OCI-LY3 (cell line): ENCODE results near the gene TUBB2A.

Source experiments
- H2AFZ ChIP-seq: fragments of 200-600, 300-600 bp; shearing (Covaris generic); 2 replicates; pipeline ENCODE4 v1.6.0; 2014; ENCODE audit warnings: antibody characterized with exemption, low read depth, low read length
- H3K27ac ChIP-seq: fragments of 200-600, 300-600 bp; sonication (generic); 2 replicates; pipeline ENCODE4 v1.5.1; 2014; ENCODE audit warnings: mild to moderate bottlenecking, low read length, moderate library complexity, mixed read lengths
- H3K27me3 ChIP-seq: fragments of 200-600, 300-600 bp; sonication (generic); 2 replicates; pipeline ENCODE4 v1.6.1; 2014; ENCODE audit warnings: low read depth, low read length, mixed read lengths
- H3K36me3 ChIP-seq: fragments of 200-600, 300-600 bp; sonication (generic); replicated peaks from 2 replicates; pipeline ENCODE3; 2014; ENCODE audit warnings: low read depth, low read length, mixed read lengths
- H3K4me1 ChIP-seq: fragments of 300-600, 200-600 bp; sonication (generic); 2 replicates; pipeline ENCODE4 v1.6.1; 2014; ENCODE audit warnings: low read length, mixed read lengths
- H3K4me2 ChIP-seq: fragments of 200-600, 300-600 bp; sonication (generic); 2 replicates; pipeline ENCODE4 v1.6.1; 2014; ENCODE audit warnings: low read length, mixed read lengths
- H3K4me3 ChIP-seq: fragments of 300-600, 200-600 bp; sonication (generic); 2 replicates; pipeline ENCODE4 v1.5.1; 2014; ENCODE audit warnings: antibody characterized with exemption, mild to moderate bottlenecking, low read length, moderate library complexity
- H3K79me2 ChIP-seq: fragments of 300-600, 200-600 bp; shearing (Covaris generic); 2 replicates; pipeline ENCODE4 v1.6.1; 2014; ENCODE audit warnings: mild to moderate bottlenecking, low read length, mixed read lengths
- H3K9ac ChIP-seq: fragments of 300-600, 200-600 bp; shearing (Covaris generic); 2 replicates; pipeline ENCODE4 v1.6.0; 2014; ENCODE audit warnings: mild to moderate bottlenecking, low read length, moderate library complexity
- H3K9me3 ChIP-seq: fragments of 200-600, 300-600 bp; shearing (Covaris generic); 2 replicates; pipeline ENCODE4 v1.6.1; 2014; ENCODE audit warnings: low read length, mixed read lengths; ENCODE audit not compliant: insufficient read depth
- H4K20me1 ChIP-seq: fragments of 200-600, 300-600 bp; sonication (generic); 2 replicates; pipeline ENCODE4 v1.6.1; 2016; ENCODE audit warnings: low read length, mixed read lengths; ENCODE audit not compliant: insufficient read depth
- EZH2phosphoT487 ChIP-seq: fragments of 200-600 bp; shearing (Covaris generic); IDR thresholded peaks from 2 replicates; pipeline ENCODE4 v1.6.1; 2018; ENCODE audit warnings: antibody characterized with exemption, mixed run types, low read depth
- TF ChIP-seq, protein P1 (sequence below): fragments of 200-600, 300-600 bp; sonication (generic); IDR thresholded peaks from 2 replicates; pipeline ENCODE4 v1.5.1; 2014; ENCODE audit warnings: antibody characterized with exemption, low read length, low read depth

TUBB2A gene

DNA sequence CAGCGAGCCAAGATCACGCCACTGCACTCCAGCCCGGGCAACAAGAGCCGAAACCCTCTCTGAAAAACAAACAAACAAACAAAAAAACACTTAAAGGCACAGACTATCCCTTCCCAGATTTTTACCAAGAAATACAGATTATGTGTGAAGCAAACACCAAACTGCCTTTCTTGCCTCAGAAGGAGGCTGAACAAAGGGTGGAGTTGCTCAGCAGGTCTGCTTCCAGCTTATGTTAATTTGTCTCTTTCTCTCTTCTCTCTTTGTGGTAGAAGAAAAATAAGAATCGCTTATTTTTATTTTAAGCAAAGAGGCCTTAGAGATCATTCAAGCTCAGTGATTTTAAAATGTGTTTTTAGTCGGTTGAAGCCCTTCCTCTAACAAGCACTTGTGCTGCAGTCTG, 14.2 kb downstream of the TUBB2A start:
- Histone ChIP-seq H3K4me3 (no peak overlapping the region), H3K9ac (no peak overlapping the region), H3K4me1 (peaks cover 15% of the 10 kb centered on the region), H3K27ac (no peak overlapping the region), H2AFZ (no peak overlapping the region), H3K36me3 (peaks cover 7% of the 10 kb centered on the region), H3K4me2 (no peak overlapping the region), H3K9me3 (no peaks in the 10 kb centered on the region), H3K79me2 (no peaks in the 10 kb centered on the region), H4K20me1 (no peaks in the 10 kb centered on the region), H3K27me3 (no peaks in the 10 kb centered on the region)
- TF ChIP-seq, protein P1, sequence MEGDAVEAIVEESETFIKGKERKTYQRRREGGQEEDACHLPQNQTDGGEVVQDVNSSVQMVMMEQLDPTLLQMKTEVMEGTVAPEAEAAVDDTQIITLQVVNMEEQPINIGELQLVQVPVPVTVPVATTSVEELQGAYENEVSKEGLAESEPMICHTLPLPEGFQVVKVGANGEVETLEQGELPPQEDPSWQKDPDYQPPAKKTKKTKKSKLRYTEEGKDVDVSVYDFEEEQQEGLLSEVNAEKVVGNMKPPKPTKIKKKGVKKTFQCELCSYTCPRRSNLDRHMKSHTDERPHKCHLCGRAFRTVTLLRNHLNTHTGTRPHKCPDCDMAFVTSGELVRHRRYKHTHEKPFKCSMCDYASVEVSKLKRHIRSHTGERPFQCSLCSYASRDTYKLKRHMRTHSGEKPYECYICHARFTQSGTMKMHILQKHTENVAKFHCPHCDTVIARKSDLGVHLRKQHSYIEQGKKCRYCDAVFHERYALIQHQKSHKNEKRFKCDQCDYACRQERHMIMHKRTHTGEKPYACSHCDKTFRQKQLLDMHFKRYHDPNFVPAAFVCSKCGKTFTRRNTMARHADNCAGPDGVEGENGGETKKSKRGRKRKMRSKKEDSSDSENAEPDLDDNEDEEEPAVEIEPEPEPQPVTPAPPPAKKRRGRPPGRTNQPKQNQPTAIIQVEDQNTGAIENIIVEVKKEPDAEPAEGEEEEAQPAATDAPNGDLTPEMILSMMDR, result no peak
- TF ChIP-seq EZH2phosphoT487, result no peak

DNA sequence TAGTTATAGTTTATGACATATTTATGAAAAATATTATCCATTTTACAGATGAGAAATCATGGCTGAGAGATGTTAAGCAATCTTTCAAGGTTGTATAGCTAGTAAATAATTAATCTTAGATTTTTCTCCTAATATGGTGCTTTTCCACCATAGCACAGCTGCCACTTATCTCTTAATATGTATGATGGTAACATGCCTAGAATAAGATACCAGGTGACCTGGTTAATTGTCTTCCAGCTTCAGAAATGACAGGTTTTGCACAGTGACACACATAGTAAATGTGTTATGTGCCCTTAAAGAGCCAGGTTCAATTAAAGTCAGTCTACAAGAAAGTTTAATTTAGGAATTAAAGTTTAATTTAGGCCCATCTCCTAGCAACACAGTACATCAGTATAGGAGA, 14.8 kb downstream of the TUBB2A start:
- H3K27ac ChIP-seq, result no peak overlapping the region
- peaks cover under 1% of the 10 kb centered on the region for H3K36me3 ChIP-seq
- no peak overlapping the region for H3K9ac ChIP-seq
- H3K4me2 ChIP-seq, result no peak overlapping the region
- no peak overlapping the region for H2AFZ ChIP-seq
- H3K79me2 ChIP-seq, result no peaks in the 10 kb centered on the region
- H3K4me1 ChIP-seq, result peaks cover 15% of the 10 kb centered on the region
- TF ChIP-seq, protein P1, result no peak
- no peak for TF ChIP-seq EZH2phosphoT487
- H4K20me1 ChIP-seq, result no peaks in the 10 kb centered on the region
- no peaks in the 10 kb centered on the region for H3K9me3 ChIP-seq
- H3K4me3 ChIP-seq, result no peak overlapping the region
- H3K27me3 ChIP-seq, result no peaks in the 10 kb centered on the region

DNA sequence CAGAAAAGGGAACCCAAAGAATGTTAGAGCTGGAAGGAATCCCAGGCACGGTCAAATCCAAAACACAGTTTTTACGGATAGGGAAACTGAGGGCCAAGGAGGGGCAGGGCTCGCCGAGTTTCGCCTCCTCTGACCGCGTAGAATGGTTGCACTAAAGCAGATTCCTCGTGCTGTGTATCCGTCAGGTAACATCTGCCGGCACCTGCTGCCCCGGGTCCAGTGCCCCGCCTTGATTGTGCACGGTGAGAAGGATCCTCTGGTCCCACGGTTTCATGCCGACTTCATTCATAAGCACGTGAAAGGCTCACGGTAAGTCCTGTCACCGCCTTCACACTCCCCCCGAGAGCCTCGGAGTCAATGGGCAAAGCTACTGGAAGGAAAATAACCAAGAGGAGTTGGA, 17.1 kb downstream of the TUBB2A start:
- Histone ChIP-seq H3K27me3 (no peaks in the 10 kb centered on the region), H4K20me1 (no peaks in the 10 kb centered on the region), H3K9me3 (no peaks in the 10 kb centered on the region), H3K4me3 (no peak overlapping the region), H3K4me2 (no peak overlapping the region), H3K9ac (no peak overlapping the region), H3K27ac (no peak overlapping the region), H3K79me2 (no peaks in the 10 kb centered on the region), H2AFZ (no peak overlapping the region), H3K4me1 (peaks cover 15% of the 10 kb centered on the region), H3K36me3 (no peaks in the 10 kb centered on the region)
- TF ChIP-seq, protein P1, result no peak
- TF ChIP-seq EZH2phosphoT487, result no peak

DNA sequence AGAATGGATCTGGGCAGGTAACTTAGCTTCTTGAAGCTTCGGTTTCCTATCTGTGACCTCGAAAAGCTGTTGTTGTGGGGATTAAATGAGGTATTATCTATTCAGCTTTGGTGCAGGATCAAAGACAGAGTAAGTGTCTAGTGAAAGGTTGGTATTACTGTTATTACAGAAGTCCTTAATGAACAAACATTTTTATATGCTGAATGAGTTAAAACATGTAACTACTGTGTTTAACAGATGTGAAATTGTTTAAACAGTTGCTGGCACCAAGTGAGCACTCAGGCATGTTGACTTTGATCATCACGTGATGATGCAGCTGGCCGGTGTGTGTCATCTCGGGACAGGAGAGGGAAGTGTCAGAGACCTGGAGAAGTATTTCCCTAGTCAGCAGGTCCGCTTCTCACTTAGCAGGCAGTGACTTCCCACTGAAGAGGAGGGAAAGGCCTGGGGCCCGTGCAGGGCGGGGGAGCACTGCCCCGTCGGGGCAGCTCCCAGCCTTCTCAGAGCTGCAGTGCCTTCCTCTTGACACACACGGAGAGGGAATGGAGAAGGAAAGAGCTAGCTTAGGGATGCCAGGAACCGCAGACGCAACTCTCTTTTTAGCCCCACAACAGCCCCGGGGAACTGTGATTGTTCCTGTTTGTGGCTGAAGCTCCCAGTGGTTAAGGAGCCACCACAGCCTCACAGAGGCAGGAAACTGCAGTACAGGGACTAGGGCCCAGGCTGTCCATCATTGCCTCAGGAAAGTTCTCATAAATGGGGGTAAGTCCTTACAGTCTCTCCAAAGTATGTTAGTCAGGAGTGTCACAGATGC, 18.0 kb downstream of the TUBB2A start:
- Histone ChIP-seq H3K36me3 (no peaks in the 10 kb centered on the region), H3K79me2 (no peaks in the 10 kb centered on the region), H3K4me2 (peak overlapping the region; percentile 53), H3K4me3 (peak overlapping the region; percentile 24; the same call in 1 of the 2 replicates), H3K27ac (no peak overlapping the region), H3K9me3 (no peaks in the 10 kb centered on the region), H3K4me1 (peaks cover 15% of the 10 kb centered on the region), H3K27me3 (no peaks in the 10 kb centered on the region), H4K20me1 (no peaks in the 10 kb centered on the region), H3K9ac (no peak overlapping the region), H2AFZ (no peak overlapping the region)
- TF ChIP-seq EZH2phosphoT487, result no peak
- TF ChIP-seq, protein P1, result no peak
